ES-I3 (cell line): ENCODE results near the gene C2orf68.
"Not testable (repeated sequence)": the region's sequence is repeated elsewhere in the genome, so short reads cannot be mapped to it uniquely, and the experiment has no call there.

Experiments used
- H3K36me3 ChIP-seq: 2 replicates; pipeline ENCODE4 v1.6.1; 2013; ENCODE audit warnings: mild to moderate bottlenecking, low read length, control low read depth, moderate library complexity; ENCODE audit not compliant: insufficient read depth
- H3K4me1 ChIP-seq: 2 replicates; pipeline ENCODE4 v1.6.1; 2013; ENCODE audit warnings: mild to moderate bottlenecking, control low read depth, low read length; ENCODE audit not compliant: insufficient read depth
- H3K9ac ChIP-seq: 2 replicates; pipeline ENCODE4 v1.6.1; 2013; ENCODE audit warnings: low read depth, mild to moderate bottlenecking, low read length, moderate library complexity
- H3K9me3 ChIP-seq: 2 replicates; pipeline ENCODE4 v1.6.1; 2013; ENCODE audit warnings: mild to moderate bottlenecking, low read length, moderate library complexity; ENCODE audit not compliant: control insufficient read depth, insufficient read depth

C2orf68 gene

GRCh38 chr2:85648619-85649018, 36.8 kb upstream of the C2orf68 start:
- H3K9ac ChIP-seq = no peak overlapping the region
- no peaks in the 10 kb centered on the region for H3K4me1 ChIP-seq
- H3K36me3 ChIP-seq = peaks cover 35% of the 10 kb centered on the region
- H3K9me3 ChIP-seq = no peaks in the 10 kb centered on the region

DNA sequence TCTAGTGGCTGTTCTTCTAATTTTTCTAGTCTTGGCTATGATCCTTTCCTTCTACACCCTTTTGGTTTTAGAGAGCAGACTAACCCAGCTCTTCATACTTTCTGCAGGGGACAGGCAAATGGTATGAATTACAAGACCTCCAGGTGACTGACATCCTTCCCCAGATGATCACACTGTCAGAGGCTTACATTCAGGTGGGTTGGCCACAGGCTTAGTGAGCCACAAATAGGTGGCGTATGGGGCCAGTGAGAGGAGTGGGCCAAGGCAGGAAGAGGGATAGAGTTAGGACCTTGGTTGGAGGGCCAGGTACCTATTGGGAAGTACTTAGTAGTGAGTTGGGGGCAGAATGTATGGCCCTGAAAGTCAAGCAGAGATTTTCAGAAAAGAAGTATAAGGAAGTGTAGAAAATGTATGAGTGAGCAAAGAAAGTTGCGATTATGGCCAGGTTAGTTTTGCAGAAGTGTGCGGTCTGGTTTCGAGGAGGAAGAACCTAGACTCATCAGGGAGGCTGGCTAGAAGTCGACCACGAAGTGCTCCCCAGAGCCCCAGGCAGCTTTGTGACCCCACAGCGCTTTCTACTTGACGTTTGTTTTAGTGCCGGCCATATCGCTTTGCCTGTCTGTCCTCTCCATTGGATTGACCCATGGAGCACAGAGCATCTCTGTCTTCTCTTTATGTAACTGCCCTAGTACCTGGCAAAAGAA, 36.1 kb upstream of the C2orf68 start:
- H3K4me1 ChIP-seq = no peaks in the 10 kb centered on the region
- peaks cover 35% of the 10 kb centered on the region for H3K36me3 ChIP-seq
- no peaks in the 10 kb centered on the region for H3K9me3 ChIP-seq
- H3K9ac ChIP-seq = no peak overlapping the region

DNA sequence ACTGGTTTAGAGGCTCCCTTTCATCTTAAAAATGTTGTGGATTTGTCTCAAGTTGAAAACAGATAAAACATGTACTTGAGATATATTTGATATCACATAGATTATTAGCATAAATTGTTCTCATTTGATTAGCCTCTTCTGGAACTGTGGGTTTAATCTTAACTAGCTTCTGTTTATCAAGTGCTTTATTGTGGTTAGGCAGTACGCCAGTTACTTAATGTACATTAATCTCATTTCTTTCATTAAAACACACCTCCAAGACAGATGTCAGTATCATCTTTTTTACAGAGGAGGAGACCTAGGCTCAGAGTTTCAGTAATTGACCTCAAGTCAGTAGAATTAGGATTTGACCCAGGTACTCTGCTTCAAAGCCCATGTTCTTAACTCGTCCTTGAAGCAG, 34.3 kb upstream of the C2orf68 start:
- Histone ChIP-seq H3K4me1 (no peaks in the 10 kb centered on the region), H3K36me3 (peaks cover 44% of the 10 kb centered on the region), H3K9ac (no peak overlapping the region), H3K9me3 (no peaks in the 10 kb centered on the region)

- Histone ChIP-seq H3K9ac (no peak overlapping the region), H3K36me3 (peaks cover 51% of the 10 kb centered on the region), H3K4me1 (no peaks in the 10 kb centered on the region), H3K9me3 (no peaks in the 10 kb centered on the region)
Measured at GRCh38 chr2:85644909-85645308, 33.0 kb upstream of the C2orf68 start.

DNA sequence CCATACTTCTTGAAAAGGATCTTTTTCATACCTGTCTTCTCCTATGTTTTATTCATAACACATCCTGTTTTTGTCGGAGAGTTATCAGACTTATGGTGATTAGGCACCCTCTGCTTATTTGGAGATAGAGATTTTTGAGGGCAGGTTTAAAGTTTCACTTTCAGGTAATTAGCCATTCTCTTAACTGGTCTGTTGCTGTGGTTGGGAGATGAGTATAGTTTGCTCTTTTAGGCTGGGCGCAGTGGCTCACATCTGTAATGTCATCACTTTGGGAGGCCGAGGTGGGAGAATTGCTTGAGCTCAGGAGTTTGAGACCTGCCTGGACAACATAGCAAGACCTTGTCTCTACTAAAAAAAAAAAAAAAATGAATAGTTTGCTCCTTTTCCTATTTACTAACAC, 30.9 kb upstream of the C2orf68 start:
- peaks cover 45% of the 10 kb centered on the region for H3K36me3 ChIP-seq
- no peak overlapping the region for H3K9ac ChIP-seq
- no peaks in the 10 kb centered on the region for H3K4me1 ChIP-seq
- H3K9me3 ChIP-seq = no peaks in the 10 kb centered on the region

DNA sequence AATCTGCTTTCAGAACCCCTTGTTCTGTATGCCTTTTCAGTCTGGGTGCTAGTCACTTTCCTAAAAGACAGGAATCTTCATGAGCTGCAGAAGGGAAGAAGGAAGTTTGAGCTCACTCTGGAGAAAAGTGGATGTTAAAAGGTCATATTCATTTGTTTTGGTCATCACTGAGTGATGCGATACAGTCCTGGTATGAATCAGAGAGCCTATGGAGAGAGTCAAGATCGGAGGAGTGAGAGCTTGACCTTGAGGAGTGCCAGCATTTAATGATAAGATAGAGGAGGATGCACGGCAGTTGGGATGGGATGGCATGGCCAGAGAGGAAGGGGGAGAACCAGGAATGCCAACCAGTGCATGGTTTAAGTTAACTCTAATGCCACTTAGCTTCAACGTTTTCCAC, 23.8 kb upstream of the C2orf68 start:
- H3K36me3 ChIP-seq = peaks cover 26% of the 10 kb centered on the region

GRCh38 chr2:85635011-85635410, 23.1 kb upstream of the C2orf68 start:
- Histone ChIP-seq H3K9ac (no peak overlapping the region), H3K36me3 (peaks cover 28% of the 10 kb centered on the region), H3K4me1 (no peaks in the 10 kb centered on the region)

More for the DNA sequence above, 23.8 kb upstream of the C2orf68 start:
- no peak overlapping the region for H3K9ac ChIP-seq
- no peaks in the 10 kb centered on the region for H3K9me3 ChIP-seq
- H3K4me1 ChIP-seq = no peaks in the 10 kb centered on the region

GRCh38 chr2:85631316-85631715, 19.4 kb upstream of the C2orf68 start:
- Histone ChIP-seq H3K4me1 (no peaks in the 10 kb centered on the region), H3K36me3 (peaks cover 23% of the 10 kb centered on the region), H3K9ac (no peak overlapping the region), H3K9me3 (no peaks in the 10 kb centered on the region)

More at GRCh38 chr2:85635011-85635410, 23.1 kb upstream of the C2orf68 start:
- H3K9me3 ChIP-seq = no peaks in the 10 kb centered on the region

DNA sequence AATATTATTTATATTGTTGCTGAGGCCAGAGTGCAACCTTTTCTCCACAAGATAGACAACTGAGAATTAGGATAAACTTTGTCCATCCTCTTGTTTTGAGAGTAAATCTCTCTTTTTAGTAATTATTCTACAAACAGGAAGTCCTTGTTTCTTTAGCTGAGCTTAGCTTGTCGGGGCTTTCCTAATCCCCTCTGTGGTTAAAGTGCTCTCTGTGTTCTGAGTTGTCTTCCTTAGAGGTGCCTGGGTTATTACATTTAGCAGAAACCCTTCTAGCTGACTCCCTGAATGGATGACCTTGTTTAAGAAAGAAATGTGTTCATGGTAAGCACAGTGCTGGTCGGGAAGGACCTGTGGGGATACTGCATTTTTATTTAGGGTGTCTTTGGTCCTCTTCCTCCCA, 16.8 kb upstream of the C2orf68 start:
- H3K36me3 ChIP-seq = peaks cover 37% of the 10 kb centered on the region
- H3K9ac ChIP-seq = no peak overlapping the region
- H3K4me1 ChIP-seq = no peaks in the 10 kb centered on the region
- H3K9me3 ChIP-seq = no peaks in the 10 kb centered on the region

- H3K4me1 ChIP-seq = no peaks in the 10 kb centered on the region
- no peak overlapping the region for H3K9ac ChIP-seq
- peaks cover 46% of the 10 kb centered on the region for H3K36me3 ChIP-seq
- no peaks in the 10 kb centered on the region for H3K9me3 ChIP-seq
Measured at GRCh38 chr2:85623991-85624390, 12.1 kb upstream of the C2orf68 start.

DNA sequence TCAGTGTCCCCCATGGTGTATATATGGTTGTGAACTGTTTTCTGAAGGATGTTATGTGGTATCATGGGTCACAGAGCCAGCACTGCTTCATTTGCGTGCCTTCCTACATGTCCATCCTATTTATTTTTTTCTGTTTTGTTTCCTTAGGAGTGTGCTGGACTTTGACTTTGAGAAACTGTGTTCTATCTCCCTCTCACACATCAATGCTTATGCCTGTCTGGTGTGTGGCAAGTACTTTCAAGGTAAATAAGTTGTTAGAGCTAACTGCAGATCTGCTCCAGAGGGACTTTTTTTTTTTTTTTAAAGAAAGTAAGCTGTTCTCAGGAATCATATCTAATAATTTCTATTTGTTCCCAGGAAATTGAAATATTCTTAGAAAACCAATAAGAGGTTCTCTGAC, 9.5 kb upstream of the C2orf68 start:
- H3K9me3 ChIP-seq = no peaks in the 10 kb centered on the region
- H3K36me3 ChIP-seq = peaks cover 38% of the 10 kb centered on the region
- H3K9ac ChIP-seq = no peak overlapping the region
- peaks cover 8% of the 10 kb centered on the region for H3K4me1 ChIP-seq

- Histone ChIP-seq H3K9me3 (no peaks in the 10 kb centered on the region), H3K36me3 (peaks cover 30% of the 10 kb centered on the region), H3K4me1 (peaks cover 8% of the 10 kb centered on the region), H3K9ac (no peak overlapping the region)
Measured at GRCh38 chr2:85619617-85620016, 7.8 kb upstream of the C2orf68 start.

- H3K36me3 ChIP-seq = peaks cover 18% of the 10 kb centered on the region
- not testable (repeated sequence) for H3K9me3 ChIP-seq, H3K4me1 ChIP-seq
- H3K9ac ChIP-seq = peak overlapping the region; percentile 6; the same call in 1 of the 2 replicates
Measured at GRCh38 chr2:85617723-85618122, 5.9 kb upstream of the C2orf68 start.

- peaks cover 8% of the 10 kb centered on the region for H3K4me1 ChIP-seq
- H3K9me3 ChIP-seq = no peaks in the 10 kb centered on the region
- H3K9ac ChIP-seq = peak overlapping the region; percentile 98; the same call in 1 of the 2 replicates
- peaks cover 3% of the 10 kb centered on the region for H3K36me3 ChIP-seq
Measured at GRCh38 chr2:85615413-85615728, 3.5 kb upstream of the C2orf68 start.

- H3K4me1 ChIP-seq, H3K9ac ChIP-seq, H3K36me3 ChIP-seq, H3K9me3 ChIP-seq: not testable (repeated sequence)
Measured at GRCh38 chr2:85614757-85615156, 2.9 kb upstream of the C2orf68 start.
